Measurements from ENCODE around the gene RPS6KB1. TPM values are rescaled to one million over a fixed set of nuclear protein-coding genes. Genes with fewer than 3 reads are reported as not detected.
"Not testable (repeated sequence)": the region's sequence is repeated elsewhere in the genome, so short reads cannot be mapped to it uniquely, and the experiment has no call there.

RPS6KB1 gene
- 12.4 and 17.4 TPM in 2 replicates for total RNA-seq (2014; rRNA removed; shearing (Covaris generic))

DNA sequence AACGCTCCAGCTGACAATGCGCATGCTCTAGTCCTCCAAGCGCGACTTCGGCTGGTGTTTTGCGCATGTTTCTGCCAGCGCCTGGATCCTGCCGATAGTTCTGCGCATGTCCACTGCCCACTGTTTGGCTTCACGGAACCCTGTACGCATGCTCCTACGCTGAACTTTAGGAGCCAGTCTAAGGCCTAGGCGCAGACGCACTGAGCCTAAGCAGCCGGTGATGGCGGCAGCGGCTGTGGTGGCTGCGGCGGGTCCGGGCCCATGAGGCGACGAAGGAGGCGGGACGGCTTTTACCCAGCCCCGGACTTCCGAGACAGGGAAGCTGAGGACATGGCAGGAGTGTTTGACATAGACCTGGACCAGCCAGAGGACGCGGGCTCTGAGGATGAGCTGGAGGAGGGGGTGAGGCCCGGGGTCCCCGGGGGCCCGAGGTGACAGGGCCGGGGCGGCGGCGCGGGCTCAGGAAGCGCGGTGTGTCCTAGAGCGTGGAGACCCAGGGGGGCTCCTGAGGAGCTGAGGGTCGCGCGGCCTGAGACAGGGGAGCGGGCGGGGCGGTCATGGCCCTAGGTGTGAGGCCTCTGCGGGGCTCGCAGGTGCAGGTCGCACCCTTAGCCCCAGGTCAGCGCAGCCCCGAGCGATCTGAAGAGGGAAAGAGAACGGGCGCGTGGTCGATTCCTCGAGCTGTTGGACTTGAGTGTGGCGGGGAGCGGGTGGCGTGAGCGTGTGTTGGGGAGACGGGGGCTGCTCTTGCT, at the start of gene RPS6KB1, which contains the start of gene TUBD1:
TSS of gene RPS6KB1 (plus strand) at position 198 of the 752 bp plus-strand sequence. CDS start at position 262, 64 bp downstream.
TSS of gene TUBD1 (minus strand) at position 20 of the 752 bp plus-strand sequence. CDS start 1,941 bp downstream, outside the sequence.
- peak; percentile 96 for DNase-seq (ENCODE audit: low read depth)

DNA sequence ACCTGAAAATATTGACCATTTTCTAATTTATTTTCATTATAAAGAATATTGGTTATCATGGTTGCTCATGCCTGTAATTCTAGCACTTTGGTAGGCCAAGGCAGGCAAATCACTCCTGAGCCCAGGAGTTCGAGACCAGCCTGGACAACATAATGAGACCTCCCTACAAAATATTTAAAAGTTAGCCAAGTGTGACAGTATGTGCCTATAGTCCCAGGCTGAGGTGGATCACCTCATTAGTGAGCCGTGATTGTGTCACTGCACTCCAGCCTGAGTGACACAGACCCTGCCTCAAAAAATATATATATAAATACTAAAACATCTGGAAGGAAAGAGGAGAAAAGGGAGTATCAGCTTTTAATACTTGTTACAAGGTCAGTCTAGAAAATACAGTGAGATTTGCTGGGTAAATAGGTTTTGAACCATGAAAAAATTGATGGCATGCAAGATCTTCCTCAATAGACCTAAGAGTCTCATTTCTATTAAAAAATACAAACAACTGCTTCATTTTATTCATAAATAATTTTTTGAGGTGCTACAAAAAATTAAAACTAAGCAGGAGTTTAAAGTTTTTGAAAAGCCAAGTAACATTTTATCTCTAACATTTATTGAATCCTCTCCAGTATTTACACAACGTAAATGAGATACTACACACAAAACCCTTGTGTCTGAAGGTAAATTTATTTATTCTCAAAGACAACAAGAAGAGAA, 47.9 kb upstream of the RPS6KB1 start:
- peak; percentile 57 for DNase-seq (ENCODE audit: low read depth)

DNA sequence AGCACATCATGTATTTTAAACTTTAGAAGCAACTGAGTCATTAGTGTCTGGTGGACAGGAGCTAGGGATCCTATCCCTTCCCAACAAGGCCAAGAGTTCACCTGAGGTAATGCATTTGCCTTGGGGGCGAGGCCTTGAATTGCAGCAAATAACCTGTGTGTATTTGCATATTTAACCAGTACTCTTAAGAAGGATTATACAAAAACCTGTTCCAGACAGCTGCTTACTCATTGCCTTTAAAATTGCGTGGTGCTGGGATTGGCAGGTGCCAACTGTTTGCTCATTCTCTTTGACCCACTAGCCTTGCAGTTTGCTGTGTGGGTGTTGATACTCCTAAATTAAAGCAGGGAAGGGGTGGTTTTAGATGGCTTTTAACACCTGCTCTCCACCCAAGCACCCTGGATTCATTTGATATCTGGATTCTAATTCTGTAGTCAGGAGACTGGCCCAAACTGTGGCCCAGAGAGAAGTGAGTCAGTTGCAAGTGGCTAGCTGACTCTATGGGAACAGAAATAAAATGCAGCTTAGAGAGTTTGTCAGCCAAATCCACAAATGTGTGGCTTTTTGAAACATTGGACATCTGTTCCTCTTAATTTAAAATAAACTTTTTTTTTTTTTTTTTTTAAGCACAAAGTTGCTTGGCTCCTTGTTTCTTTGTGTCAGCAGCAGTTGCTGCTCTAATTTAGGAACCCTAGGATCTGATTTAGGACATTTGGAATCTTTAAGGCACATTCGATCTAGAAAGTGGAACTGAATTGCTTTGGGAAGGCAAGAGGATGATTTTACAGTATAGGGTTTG, 47.1 kb upstream of the RPS6KB1 start:
- peak; percentile 85 for DNase-seq (ENCODE audit: low read depth)

DNA sequence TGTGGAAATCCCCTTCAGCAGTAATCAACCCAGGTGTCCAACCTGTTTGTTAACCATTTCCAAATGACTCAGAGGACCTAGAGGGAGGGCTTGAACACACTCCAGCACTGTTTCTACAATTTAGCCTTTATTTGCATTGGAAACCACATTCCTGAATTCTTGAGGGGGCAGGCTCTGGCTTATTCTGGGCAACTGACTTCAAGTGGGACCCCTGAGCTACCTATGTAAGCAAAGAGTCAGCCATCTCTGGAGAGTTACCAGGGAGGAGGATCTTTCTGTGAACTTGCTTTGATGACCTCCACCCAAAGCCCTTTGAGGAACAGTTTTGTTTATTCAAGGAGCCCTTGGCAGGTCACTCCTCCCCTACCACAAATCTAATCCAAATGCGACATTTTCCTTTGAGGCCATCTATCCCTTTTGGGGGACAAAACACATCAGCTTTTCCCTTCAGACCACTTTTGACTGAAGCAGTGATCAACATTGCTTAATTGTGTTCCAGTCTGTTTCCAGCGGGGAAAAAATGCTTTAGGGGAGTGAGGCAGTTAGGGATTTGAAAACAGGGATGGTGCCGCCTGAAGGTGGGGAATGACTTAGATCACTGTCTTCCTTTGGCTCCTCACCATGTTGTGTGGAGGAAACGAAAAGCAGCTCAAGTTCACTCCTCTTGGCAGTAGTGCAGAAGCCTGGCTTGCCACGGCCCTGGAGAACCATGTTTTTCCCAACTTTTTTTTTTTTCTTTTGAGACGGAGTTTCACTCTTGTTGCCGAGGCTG, 46.3 kb upstream of the RPS6KB1 start:
- DNase-seq (ENCODE audit: low read depth), result peak; percentile 85

DNA sequence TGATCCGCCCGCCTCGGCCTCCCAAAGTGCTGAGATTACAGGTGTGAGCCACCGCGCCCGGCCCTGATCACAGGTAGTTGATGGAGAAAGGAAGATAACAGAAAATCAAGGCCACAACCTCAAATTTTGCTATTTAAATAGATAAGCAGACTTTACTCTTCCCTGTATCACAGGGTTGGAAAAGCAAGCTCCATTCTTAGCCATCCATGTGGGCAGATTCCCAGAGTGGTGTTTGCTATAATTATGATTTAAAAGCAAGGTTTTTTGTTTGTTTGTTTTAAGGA, 44.6 kb upstream of the RPS6KB1 start:
- DNase-seq (ENCODE audit: low read depth), result no peak

DNA sequence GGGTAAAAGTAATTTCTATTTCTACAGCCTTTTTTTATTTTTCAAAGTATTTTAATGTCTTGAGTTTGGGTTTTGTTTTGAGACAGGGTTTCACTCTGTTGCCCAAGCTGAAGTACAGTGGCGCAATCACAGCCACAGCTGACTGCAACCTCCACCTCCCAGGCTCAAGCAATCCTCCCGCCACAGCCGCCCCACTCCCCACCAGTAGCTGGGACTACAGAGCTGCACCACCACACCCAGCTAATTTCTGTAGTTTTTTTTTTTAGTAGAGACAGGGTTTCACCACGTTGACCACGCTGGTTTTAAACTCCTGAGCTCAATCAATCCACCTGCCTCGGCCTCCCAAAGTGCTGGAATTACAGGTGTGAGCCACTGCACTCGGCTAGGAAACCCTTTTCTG, 44.1 kb upstream of the RPS6KB1 start:
- DNase-seq (ENCODE audit: low read depth), result peak; percentile 38

DNA sequence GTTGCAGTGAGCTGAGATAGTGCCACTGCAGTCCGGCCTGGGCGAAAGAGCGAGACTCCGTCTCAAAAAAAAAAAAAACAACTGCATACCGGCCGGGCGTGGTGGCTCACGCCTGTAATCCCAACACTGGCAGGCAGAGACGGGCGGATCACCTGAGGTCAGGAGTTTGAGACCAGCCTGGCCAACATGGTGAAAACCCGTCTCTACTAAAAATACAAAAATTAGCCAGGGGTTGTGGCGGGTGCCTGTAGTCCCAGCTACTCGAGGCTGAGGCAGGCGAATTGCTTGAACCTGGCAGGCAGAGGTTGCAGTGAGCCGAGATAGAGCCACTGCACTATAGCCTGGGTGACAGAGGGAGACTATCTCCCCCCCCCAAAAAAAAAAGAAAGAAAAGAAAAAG, 42.6 kb upstream of the RPS6KB1 start:
- DNase-seq (ENCODE audit: low read depth), result not testable (repeated sequence)

DNA sequence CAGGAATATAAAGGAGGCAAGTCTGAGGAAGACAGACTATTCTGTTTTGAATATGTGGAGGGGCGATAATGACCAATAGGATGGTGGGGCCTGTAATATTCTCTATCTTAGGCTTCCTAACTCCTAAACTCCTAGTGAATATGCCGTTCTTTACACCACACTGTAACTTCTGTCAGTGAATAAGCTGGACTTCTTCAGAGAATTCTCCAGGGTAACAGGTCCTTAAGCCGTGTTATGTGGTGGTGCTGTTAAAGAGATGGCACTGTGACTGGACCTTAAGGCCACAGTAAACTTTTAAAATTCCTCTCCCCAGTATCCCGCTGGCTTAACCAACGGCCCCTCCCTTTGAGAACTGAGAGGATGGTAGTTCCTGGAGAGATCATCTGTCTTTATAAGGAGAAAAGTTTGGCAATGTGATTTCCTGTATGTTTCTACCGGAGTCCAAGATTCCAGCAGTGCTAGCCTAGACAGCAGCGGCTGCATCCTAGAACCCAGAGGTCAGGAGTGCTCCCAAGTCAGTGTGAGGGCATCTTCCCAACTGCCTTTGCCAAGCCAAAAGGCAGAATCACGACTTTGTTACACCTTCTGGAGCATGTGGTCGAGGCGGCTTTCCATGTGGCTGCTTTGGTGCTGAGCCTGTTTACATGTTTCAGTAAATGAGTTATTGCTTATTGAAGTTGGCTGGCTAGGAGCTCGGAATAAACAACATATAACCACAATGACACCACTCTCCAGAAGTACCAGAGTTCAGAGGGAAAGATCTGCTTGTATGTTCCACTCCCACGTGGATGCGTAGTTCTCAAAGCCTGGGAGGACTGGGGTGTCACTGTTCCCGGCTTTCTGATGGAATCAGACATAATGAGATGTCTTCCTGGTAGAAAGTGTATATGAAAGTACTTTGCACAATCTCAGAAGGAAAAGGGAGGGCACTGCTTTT, 41.2 kb upstream of the RPS6KB1 start:
- peak; percentile 89 for DNase-seq (ENCODE audit: low read depth)

DNA sequence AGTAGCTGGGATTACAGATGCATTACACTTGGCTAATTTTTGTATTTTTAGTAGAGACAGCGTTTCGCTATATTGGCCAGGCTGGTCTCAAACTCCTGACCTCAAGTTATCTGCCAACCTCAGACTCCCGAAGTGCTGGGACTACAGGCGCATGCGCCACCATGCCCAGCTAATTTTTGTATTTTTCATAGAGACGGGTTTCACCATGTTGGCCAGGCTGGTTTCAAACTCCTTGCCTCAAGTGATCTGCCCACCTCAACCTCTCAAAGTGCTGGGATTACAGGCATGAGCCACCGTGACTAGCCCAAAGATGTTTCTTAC, 40.1 kb upstream of the RPS6KB1 start:
- not testable (repeated sequence) for DNase-seq (ENCODE audit: low read depth)

DNA sequence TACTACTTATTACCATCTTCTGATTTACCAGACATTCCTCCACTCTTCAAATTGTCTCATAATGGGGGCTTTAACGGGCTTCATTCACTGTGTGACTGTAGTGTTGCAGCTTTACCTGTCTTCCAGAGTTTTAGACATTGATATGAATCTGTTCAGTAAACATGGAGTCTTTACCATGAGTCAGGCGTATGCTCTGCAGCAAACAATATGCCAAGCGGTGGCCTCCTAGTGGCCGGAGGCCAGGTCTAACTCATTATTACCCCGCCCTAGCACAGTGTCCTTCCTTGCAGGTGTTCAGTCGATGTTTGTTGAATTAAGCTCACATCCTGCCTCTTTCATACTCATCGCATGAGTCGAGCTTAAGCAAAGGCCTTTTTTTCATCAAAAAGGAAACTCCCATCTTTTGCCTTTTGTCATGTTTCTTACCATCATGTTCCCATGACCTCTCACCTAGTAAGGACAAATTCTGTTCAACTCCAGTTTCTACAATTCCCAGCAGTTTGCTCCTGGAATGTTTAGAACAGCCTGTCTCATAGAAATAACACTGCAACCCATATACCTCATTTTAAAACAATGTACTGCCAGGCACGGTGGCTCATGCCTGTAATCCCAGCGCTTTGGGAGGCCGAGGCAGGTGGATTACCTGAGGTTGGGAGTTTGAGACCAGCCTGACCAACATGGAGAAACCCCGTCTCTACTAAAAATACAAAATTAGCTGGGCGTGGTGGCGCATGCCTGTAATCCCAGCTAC, 39.6 kb upstream of the RPS6KB1 start:
- DNase-seq (ENCODE audit: low read depth), result peak; percentile 86

DNA sequence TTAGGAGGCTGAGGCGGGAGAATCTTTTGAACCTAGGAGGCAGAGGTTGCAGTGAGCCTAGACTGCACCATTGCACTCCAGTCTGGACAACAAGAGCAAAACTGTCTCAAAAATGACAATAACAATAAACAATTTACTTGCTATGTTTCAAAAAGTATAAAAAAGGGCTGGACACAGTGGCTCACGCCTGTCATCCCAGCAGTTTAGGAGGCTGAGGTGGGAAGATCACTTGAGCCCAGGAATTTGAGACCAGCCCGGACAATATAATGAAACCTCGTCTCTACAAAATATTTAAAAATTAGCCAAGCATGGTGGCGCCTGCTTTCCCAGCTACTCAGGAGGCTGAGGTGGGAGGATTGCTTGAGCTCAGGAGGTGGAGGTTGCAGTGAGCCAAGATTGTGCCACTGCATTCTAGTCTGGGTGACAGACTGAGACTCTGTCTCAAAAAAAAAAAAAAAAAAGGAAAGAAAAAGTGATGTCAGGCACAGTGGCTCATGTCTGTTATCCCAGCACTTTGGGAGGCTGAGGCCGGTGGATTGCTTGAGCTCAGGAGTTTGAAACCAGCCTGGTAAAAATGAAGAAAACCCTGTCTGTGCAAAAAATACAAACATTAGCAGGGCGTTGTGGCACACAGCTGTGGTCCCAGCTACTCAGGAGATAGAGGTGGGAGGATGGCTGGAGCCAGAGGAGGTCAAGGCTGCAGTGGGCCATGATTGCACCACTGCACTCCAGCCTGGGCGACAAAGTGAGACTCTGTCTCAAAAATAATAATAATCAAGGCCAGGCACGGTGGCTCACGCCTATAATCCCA, 38.8 kb upstream of the RPS6KB1 start:
- DNase-seq (ENCODE audit: low read depth), result not testable (repeated sequence)

DNA sequence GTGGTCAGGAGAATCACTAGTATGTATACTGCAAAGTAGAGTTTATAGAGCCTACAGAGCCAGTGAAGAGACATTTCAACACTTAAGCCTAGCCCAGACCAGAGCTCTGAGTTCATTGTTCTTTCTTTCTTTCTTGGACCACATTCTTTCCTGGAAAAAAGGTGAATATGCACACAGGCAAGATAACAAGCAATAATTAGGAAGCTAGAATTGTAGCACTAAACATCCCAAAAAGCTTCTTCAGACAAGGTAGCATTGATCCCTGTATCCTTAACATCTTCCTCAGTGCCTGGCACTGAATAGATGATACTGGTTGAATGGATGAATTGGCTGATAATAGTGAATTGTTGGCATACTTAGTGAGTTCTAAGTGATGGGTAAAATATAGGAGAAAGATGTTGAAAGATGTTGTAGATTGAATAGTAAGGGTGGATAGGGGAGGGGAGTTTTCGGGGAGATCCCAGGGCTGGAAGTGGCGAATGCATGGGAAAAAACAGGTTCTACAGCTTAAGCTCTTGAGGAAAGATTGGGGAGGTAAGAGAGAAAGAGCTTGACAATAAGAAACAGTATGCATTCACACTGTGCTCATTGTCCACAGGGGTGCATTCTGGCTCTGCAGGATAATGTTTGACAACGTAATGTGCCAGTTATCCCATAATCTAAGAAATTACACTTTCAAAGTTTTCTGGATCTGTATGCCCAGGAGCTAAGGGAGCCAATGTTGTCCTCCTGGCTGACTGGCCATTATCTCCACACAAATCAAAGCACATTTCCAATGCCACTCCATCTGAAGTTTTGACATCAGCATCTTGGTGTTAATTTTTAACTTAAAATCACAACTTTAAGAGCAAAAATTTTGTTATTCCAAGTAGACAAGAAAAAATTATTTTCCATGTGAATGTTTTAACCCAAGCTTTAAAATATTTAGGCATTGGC, 35.8 kb upstream of the RPS6KB1 start:
- DNase-seq (ENCODE audit: low read depth), result no peak

DNA sequence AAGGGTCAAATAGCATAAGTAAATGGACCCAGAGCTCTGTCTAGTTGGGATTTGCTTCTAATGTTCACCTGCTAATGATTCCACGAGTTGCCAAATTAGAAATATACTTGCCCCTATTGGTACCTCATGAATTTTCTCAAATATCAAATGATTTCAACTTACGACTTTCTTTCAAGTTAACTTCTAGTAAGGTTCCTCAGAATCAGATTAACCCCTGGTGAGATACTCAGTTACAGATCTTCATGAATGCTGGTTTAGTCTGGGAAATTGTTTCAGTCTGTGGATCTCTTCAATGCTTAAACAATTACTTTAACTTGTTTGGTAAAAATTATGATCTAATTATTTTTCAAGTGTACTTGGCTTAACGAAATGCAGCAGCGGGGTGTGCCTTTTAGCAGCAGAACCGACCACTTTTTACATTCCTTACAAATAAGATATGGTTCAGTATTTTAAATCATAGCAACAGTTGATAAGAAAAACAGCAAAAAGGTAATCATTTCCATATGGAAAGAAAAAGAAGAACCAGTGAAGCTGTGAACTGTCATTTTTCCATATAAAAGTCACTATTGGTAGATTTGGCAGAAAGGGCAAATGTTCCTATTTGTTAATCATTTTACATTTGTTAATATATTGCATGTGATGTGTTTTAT, 34.6 kb upstream of the RPS6KB1 start:
- DNase-seq (ENCODE audit: low read depth), result peak; percentile 17

DNA sequence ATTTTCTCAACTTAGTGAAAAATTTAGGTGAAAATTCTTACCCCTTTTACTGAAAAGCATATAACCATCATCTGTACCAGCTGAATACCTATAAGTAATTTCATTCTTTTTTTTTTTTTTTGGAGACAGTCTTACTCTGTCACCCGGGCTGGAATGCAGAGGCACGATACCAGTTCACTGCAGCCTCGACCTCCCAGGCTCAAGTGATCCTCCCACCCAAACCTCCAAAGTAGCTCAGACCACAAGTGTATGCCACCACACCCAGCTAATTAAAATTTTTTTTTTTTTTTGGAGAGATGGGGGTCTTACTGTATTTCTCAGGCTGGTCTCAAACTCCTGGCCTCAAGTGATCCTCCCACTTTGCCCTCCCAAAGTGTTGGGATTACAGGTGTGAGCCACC, 34.0 kb upstream of the RPS6KB1 start:
- no peak for DNase-seq (ENCODE audit: low read depth)

DNA sequence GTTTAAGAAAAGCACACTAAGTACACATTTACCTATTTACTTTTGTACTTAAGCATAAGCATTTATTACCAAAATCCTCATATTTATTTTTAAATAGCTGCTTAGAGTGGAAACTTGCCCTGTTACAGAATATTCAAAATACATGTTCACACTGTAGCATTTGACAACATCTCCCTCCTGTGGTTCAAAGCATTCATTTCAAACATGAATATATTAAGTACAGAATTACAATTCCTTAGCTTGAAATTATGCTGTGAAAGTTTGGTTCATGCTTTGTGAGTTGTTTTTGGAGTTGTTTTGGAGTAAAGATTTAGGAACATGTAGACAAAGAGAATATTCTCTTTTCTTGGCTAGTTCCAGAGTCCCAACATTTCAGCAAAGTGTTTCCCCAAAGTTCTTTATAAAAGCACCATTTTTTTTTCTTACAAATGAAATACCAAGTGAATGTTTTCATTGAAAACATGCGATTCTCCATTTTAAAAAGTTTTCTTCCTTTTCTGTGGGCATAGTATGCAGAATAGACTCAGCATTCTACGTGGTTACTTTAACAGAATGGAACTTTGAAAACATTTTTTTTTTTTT, 33.4 kb upstream of the RPS6KB1 start:
- peak; percentile 59 for DNase-seq (ENCODE audit: low read depth)

DNA sequence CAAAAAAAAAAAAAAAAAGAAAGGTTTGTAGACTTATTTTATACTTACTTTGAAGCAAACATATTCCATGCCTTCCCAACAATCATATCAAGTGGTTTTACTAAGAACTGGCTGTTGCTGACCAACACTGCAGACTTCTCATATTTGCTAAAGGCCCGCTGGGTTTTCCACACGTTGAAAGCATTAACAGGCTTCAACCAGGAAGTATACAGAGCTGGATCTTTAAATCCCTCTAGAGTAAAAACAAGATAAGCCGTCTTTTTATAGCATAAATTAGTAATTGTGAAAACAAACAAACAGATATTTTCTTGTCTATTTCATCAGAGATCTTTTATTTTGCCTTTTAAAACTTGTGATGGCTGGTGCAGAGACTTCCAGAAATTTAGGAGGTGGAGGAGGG, 29.3 kb upstream of the RPS6KB1 start:
- no peak for DNase-seq (ENCODE audit: low read depth)

DNA sequence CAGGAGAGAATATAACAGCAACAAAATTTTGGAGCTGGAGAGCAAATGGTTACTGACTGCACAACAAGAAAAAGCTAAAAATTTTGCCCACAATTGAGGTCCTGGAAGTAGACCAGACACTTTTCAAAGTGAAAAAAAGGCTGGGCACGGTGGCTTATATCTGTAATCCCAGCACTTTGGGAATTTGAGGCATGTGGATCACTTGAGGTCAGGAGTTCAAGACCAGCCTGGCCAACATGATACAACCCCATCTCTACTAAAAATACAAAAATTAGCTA, 23.0 kb upstream of the RPS6KB1 start:
- DNase-seq (ENCODE audit: low read depth), result no peak

All from RPMI7951 (cell line).